GM19239 (cell line): ENCODE measurements around the gene NUMB.

ENCODE experiments used
- DNase-seq: peaks from one replicate; pipeline ENCODE4 v3.0.0; 2011; ENCODE audit warnings: low spot score; ENCODE audit not compliant: insufficient read length
- FAIRE-seq: peaks from 2 replicates; lab custom pipeline; 2011; peaks lifted over from hg19 to GRCh38; lab: Jason Lieb, UNC

Gene NUMB

DNA sequence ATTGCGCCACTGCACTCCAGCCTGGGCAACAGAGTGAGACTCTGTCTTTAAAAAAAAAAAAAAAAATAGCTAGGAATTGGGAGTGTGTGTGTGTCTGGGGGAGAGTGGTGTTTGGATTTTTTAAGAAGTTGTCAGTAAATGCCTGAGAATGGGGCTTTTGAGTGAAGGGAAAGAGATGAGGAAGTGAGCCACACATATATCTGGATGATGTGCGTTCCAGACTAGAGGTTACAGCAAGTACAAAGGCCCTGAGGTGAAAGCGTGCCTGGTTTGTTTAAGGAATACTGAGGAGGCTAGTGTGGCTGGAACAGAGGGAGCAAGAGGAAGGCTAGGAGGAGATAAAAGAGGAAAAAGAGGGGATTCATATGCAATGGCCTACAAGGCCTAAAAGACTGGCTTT is 151.1 kb downstream of the NUMB start:
- FAIRE-seq (no peak), DNase-seq (no peak)

DNA sequence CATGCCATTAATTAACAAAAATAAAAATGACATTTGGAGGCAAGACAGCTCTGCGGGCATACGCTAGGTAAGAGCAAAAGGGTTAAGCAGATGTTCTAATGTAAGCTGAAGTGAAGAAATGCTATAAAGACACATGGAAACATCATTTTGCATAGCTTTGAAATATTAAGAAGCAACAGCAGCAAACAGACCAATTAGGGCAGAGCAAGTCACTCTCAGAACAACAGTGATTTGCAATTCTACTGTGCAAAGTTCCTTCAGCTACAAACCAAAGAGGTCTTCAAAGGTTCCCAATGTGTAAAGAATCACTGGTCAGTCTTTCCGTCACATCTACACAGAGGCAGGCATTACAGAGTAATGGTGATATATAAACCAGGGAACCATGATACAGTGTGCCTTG is 152.8 kb downstream of the NUMB start:
- FAIRE-seq (no peak), DNase-seq (no peak)

DNA sequence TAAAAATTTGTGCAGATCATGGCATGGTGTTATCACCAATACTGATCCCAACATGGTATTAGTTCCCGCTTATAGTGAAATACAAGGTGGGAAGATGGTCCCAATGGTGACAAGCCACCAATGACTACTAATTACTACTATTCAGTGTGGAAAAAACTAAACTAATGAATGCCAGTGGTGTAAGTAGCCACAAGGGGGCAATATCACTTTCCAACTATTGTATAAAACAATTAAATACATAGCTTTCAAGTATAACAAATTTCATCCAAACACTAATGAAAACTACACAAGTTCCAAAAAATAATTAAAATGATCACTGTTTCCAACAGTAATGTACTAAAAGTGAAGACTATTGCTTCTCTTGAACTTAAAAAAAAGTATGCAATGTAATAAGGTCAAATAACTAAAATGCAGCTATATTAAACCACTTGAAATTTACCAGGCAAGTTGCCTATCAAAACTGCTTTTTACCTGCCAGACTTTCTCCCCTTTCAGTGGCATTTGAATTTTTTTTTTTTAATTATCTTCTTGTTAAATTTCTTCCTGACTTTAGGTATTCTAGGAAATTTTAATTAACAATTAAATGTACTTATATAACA is 163.0 kb downstream of the NUMB start:
- FAIRE-seq = peak; percentile 84
- no peak for DNase-seq

DNA sequence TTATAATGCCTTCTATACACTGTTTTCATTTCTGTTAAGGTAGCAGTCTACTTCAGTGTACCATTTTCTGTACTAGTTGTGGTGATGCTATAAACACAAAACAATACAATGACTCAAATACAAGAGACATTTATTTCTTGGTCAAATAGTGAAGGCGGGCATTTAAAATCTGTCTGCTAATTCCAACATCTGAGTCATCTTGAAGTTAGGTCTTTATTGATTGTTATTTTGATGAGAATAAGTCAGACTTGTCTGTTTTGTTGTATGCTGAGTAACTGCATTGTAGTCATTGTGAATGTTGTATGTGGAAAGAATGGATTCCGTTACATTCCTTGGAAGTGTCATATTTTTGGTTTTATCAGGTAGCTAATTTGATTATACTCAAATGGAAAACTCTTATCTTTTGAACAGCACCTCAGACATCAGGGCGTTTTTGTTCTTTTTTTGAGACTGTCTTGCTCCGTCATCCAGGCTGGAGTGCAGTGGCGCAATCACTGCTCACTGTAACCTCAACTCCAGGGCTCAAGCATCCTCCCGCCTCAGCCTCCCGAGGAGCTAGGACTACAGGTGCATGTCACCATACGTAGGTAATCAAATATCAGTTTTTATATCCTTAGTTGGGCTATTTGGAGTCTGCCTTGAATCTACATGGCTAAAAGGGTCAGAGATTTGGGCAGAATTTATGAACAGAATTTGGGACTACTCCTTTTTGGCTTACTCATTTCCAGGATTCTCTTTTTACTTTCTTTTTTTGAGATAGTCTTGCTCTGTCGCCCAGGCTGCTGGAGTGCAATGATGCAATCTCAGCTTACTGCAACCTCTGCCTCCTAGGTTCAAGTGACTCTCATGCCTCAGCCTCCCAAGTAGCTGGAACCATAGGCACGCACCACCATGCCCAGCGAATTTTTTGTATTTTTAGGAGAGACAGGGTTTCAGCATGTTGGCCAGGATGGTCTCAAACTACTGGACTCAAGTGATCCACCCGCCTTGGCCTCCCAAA is 164.3 kb downstream of the NUMB start:
- FAIRE-seq (peak; percentile 26), DNase-seq (no peak)

DNA sequence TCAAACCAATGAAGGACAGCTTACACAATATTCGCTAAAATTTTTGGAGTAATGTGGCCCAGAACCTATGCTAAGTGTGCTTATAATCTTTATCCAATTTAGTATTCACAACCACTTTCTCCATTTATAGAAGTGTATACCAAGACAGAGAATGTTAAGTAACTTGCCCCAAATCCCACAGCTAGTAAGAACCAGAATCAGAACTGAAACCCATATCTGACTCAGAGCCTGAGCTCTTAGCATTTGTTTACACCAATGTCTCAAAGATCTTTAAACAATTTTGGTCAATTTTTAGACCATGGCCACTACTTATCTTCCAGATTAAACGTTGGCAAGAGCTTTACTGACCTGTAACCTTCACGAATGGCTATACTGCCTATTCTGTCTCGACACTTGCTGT is 168.1 kb downstream of the NUMB start:
- peak; percentile 95 for FAIRE-seq

DNA sequence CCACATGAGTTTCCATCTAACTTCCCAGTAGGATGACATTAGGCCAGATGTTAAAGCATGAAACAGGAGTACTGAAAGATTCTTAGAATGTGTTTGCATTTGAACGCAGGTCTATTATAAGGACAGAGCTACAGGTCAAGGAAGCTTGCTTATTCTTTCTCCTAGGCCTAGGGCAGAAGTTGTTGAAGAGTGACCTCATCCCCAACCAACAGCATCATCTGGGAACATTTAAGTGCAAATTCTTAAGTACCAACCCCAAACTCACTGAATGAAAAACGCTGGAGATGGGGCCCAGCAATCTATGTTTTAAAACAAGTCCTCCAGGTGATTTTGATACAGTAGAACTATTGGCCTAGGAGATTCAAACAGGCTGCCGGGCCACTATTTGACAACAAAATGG is 168.6 kb downstream of the NUMB start:
- DNase-seq = no peak
- no peak for FAIRE-seq

More for the DNA sequence above, 168.1 kb downstream of the NUMB start:
- no peak for DNase-seq

DNA sequence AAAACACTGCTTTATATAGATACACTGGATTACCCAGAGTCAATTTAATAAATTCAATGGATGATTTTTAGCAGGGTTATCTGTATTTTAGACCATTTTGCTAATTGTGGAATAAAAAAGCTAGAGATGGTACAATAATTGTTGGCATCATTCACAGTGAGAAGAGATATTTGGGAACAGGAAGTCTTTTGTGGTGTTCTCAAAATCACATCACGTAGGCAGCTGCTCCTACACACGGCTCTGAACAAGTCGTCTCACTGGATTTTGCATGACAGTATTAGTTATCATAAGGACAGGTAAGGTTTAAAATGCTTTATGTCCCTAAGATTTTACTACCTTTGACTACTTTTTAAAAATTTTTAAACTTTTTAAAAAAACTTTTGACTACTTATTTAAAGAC is 169.0 kb downstream of the NUMB start:
- DNase-seq = no peak
- no peak for FAIRE-seq

DNA sequence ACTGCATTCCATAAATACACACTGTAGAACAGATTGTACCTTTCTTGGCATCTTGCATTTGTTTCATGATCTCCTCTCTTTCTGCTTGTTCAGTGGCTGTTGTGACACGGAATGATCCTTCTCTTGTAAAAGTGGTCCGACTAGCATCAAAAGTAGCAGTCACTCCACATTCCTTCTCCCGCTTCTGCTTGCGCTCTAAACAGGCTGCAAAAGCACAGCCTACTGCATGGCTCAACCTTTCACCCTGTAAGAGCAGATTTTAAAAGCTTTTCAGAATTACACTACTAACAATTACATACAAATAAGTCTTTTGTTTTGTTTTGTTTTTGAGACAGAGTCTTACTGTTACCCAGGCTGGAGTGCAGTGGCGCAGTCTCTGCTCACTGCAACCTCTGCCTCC is 171.3 kb downstream of the NUMB start:
- no peak for FAIRE-seq
- DNase-seq = no peak

DNA sequence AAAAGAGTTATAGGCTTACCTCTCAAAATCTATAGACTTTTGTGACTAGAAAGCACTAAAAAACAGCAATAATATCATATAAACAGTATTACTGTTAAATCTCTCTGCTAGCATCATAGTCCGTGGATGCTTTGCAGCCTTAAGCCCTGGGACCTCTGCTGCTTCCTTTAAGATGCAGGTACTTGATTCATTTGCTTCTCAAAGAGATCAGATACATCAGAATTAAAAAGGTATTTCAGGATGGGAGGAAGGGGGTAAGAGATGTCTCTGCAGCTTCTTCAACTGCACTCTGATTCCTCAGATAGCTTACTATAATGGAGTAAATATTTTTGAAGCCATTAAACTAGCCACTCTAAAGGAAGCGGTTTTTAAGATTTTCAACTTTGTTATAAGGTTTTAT is 171.7 kb downstream of the NUMB start:
- FAIRE-seq = no peak
- DNase-seq = no peak

DNA sequence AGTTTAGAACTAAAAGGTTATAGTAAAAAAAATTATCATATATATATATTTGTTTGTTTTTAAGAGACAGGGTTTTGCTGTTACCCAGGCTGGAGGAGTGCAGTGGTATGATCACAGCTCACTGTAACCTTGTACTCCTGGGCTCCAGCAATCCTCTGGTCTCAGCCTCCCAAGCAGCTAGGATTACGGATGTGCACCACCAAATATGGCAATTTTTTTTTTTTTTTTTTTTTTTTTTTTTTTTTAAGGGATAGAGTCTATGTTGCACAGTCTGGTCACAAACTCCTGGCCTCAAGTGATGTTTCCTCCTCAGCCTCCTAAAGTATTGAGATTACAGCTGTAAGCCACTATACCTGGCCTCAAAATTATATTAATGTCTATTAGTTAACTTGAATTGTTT is 172.4 kb downstream of the NUMB start:
- no peak for FAIRE-seq
- no peak for DNase-seq

DNA sequence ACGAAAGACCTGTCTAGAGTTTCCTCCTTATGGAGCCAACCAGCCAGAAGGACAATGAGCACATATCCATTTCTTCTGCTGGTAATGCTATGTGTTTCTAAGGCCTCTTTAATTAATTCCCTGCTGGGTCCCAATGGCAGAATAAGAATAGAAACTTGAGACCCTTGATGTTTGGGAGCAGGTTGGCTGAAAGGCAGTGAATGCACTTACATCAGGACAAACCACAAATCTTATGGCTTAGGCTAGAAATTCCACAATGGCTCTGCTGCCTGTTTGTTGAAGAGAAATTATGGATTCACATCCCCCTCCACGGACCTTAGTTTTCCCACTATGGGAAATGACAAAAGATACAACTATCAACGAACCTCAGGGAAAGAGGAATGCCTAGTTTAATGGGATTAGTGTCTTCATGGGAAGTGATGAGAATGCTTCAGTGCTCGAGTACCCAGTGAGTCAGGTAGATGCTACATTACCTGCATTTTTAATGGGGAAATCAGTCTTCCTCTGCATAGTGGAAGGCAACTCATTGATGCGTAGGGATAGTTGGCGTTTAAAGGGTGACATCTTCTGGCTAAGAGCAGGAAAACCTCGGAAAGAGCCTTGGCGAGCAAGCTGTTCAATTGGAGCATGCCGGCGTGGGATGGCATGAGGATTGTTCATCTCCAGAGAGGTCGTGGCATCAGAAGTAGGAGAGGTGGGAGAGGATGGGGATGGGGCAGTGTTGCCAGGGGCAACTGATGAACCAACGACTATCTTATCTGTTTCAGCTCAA is 174.6 kb downstream of the NUMB start:
- FAIRE-seq (no peak), DNase-seq (no peak)

DNA sequence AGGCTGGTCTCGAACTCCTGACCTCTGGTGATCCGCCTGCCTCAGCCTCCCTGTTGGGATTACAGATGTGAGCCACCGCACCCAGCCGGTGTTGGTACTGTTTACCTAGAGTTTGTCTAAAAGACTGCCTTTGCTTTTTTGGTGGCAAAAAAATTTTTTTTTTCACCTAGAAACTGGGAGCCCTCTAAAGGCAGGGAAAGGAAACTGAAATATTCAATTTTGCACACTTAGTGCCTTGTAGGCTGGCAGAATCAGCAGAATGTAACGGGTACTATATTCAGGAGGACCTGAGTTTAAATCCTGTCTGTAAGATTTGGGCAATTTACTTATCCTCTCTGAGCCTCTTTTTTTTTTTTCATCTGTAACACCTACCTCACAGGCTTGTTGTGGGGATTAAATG is 177.4 kb downstream of the NUMB start:
- no peak for FAIRE-seq

DNA sequence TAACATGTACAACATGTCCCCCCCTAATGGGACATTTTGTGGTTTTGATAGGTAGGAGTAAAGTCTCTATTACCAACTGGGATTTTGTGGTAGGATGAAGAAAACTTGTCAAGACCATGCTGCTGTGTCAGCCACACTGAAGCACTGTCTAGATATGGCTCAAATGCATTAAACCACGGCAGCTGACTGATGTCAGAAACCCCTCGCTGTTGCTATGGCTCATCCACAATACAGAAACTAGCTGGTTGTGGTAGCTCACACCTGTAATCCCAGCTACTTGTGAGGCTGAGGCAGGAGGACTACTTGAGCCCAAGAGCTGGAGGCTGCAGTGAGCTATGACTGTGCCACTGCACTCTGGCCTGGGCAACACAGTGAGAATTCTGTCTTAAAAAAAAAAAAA is 181.0 kb downstream of the NUMB start:
- DNase-seq (no peak), FAIRE-seq (no peak)

More for the DNA sequence above, 177.4 kb downstream of the NUMB start:
- no peak for DNase-seq

DNA sequence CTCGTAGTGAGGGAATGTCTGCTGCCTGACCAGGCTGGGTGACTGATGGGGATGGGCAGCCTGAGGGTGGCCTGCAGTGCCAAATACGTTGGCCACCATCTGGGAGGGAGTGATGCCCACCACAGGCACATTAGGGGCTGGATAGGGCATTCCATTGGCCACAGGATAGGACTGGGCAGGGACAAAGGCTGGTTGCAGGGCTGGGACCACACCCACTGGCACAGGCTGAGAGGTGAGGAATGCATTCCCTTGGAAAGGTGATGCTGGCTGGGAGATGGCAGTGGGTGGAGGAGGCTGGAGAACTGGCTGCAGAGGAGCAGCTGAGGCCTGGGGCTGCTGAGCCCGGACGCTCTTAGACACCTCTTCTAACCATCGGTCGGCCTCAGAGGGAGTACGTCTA is 181.5 kb downstream of the NUMB start:
- FAIRE-seq (no peak), DNase-seq (no peak)

DNA sequence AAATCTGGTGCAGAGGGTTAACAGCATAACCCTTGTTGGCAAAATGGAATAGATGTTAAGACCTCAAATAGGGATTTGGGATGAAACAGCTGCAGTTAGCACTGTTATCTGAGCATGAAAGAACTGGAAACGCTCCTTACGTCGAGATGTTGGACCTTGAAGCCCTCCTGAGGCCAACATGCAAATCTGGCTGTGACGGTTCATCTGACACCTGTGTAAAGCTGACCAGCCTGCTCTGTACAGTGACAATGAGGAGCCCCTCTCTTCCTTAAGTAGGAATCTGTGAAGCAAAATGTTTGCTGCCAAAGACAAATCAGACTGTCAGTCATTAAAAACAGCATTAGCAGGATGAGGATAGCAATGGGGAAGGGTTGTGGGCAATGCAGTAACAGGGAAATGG is 184.5 kb downstream of the NUMB start:
- FAIRE-seq (no peak), DNase-seq (no peak)

DNA sequence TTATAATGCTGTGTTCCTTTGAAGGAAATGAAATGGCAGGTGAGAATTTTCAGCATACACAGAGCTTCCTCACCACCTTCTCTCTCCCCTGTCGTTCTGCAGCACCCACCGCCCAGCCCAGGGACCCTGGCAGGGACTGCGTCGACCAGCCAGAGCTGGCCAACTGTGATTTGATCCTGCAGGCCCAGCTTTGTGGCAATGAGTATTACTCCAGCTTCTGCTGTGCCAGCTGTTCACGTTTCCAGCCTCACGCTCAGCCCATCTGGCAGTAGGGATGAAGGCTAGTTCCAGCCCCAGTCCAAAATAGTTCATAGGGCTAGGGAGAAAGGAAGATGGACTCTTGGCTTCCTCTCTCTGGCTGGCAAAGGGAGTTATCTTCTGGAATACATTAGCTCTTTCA is 186.0 kb downstream of the NUMB start:
- no peak for FAIRE-seq

DNA sequence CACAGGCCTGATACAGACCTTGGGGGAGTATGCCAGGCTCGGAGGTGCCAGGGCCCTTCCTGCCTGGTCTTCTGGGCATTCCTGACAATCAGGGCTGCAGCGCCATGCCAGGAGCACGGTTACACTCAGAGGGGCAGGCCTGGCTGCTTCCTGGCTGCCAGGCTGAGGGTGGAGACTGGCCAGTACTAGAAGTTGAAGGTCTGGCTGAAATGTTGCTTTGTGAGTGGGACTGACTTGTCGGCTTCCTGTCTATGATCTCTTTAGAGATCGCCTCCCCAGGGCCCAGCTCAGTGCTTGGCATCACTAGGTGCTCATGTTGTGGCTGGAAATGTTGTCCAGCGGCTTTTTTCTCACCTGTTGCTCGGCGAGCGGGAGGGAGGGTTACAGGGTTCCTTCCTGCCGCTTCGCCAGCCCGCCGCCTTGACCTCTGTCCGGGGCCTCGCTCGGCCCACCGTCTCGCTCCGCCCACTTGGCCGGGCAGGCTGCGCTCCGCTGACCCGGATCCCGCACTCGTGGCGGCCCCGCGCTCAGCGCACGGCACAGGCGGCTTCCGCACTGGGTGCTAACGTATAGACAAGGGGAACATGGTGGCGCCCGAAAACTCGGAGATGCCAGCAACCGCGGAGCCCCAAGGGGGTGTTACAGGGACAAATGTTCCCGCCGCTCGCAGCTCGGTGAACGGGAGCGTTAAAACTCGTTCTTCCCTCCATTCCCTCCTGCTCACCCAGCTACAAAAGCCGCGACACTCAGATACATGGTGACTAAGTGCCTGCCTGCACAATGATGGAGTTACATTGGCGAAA is 188.4 kb downstream of the NUMB start:
- peak; percentile 72 for DNase-seq
- peak; percentile 90 for FAIRE-seq

More for the DNA sequence above, 186.0 kb downstream of the NUMB start:
- no peak for DNase-seq

DNA sequence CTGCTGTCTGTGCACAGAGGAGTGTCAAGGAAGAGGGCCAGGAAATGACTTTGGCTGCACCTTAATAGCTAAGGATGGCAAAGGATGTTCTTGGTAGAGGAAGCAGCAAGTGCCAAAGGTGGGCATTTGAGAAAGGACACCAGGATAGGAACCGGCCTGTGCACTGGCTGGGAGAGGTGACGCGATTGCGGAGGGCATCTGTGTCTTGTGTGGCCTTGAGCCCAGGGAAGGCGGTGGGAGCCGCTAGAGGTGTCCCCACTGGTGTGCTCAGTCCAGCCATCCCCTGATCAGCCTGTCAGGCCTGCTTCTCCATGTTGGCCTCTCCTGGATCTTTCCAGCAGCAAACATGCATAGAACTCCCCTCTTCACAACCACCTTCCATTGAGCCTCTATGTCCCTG is 190.9 kb downstream of the NUMB start:
- no peak for FAIRE-seq

DNA sequence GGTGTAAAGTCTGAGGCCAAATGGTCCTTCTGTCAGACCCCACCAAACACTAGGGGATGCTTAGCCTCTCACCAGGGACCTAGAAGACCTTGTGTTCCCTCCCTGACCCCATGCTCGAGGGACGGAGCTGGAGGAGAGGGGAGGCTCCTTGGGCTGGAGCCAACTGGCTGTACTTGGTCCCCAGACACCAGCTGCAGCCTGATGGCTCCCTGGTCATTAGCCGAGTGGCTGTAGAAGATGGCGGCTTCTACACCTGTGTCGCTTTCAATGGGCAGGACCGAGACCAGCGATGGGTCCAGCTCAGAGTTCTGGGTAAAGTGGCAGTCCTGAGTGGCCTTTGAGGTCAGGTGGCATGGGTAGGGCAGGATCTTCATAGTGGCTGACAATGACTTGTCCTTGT is 192.0 kb downstream of the NUMB start:
- FAIRE-seq (no peak), DNase-seq (no peak)

More for the DNA sequence above, 190.9 kb downstream of the NUMB start:
- DNase-seq = no peak

DNA sequence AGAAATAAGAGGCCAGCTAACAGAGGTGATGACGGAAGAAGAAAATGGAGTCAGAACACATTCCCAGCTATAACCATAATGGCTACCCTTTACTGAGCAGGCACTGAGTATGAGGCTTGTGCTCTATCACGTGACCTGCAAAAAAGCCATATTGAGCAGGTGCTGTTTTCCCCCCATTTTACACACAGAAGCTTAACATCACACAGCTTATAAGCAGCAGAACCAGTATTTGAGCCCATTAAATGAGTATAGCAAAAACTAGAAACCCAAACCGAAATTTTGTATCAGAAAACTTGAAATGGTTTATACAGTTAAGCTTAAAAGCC is 192.7 kb downstream of the NUMB start:
- DNase-seq (no peak), FAIRE-seq (no peak)
